Karpas-422 (cell line): ENCODE measurements around the gene DNAH5. TPM values are rescaled to one million over a fixed set of nuclear protein-coding genes. Genes with fewer than 3 reads are reported as not detected.
"Not testable (repeated sequence)": the region's sequence is repeated elsewhere in the genome, so short reads cannot be mapped to it uniquely, and the experiment has no call there.

Source experiments
- DNase-seq: peaks from one replicate; pipeline ENCODE4 v3.0.0-alpha.2; 2015
- H2AFZ ChIP-seq: fragments of 200-600 bp; sonication (generic); 2 replicates; pipeline ENCODE4 v1.6.1; 2014; ENCODE audit warnings: antibody characterized with exemption, low read length, mixed read lengths
- H3K27ac ChIP-seq: fragments of 200-600 bp; sonication (generic); 2 replicates; pipeline ENCODE4 v1.5.1; 2014; ENCODE audit warnings: mild to moderate bottlenecking, low read length, moderate library complexity
- H3K27me3 ChIP-seq: fragments of 200-600 bp; sonication (generic); 2 replicates; pipeline ENCODE4 v1.6.1; 2014; ENCODE audit warnings: low read length, mixed read lengths
- H3K36me3 ChIP-seq: fragments of 200-600 bp; sonication (generic); 2 replicates; pipeline ENCODE4 v1.6.1; 2014; ENCODE audit warnings: low read length, mixed read lengths; ENCODE audit not compliant: insufficient read depth
- H3K4me1 ChIP-seq: fragments of 200-600 bp; sonication (generic); 2 replicates; pipeline ENCODE4 v1.6.1; 2014; ENCODE audit warnings: mild to moderate bottlenecking, low read length, mixed read lengths
- H3K4me2 ChIP-seq: fragments of 200-600 bp; sonication (generic); 2 replicates; pipeline ENCODE4 v1.6.1; 2014; ENCODE audit warnings: low read length, low read depth, mild to moderate bottlenecking; ENCODE audit not compliant: poor library complexity, severe bottlenecking
- H3K4me3 ChIP-seq: fragments of 200-600 bp; sonication (generic); 2 replicates; pipeline ENCODE4 v1.5.1; 2014; ENCODE audit warnings: mild to moderate bottlenecking, antibody characterized with exemption, low read length, mixed read lengths
- H3K79me2 ChIP-seq: fragments of 200-600 bp; sonication (generic); 2 replicates; pipeline ENCODE4 v1.6.1; 2014; ENCODE audit warnings: mild to moderate bottlenecking, low read length, mixed read lengths
- H3K9ac ChIP-seq: fragments of 200-600 bp; sonication (generic); 2 replicates; pipeline ENCODE4 v1.6.0; 2014; ENCODE audit warnings: low read length
- H3K9me2 ChIP-seq: fragments of 200-600 bp; sonication (generic), shearing (Covaris generic); replicated peaks from 2 replicates; pipeline ENCODE4 v1.6.0; 2014; ENCODE audit warnings: mild to moderate bottlenecking, low read length, moderate library complexity; ENCODE audit not compliant: insufficient read depth
- H3K9me3 ChIP-seq: fragments of 300-700, 200-600 bp; sonication (generic); 2 replicates; pipeline ENCODE4 v1.6.1; 2014; ENCODE audit warnings: low read length, mixed read lengths
- H4K20me1 ChIP-seq: fragments of 200-600 bp; sonication (generic); 2 replicates; pipeline ENCODE4 v1.6.1; 2014; ENCODE audit warnings: mild to moderate bottlenecking, antibody characterized with exemption, low read length, low read depth; ENCODE audit not compliant: insufficient read depth
- total RNA-seq: library from RNA; depleted of rRNA; stranded (reverse); fragments of >200 nt; shearing (Covaris generic); gene quantifications from 2 replicates; pipeline ENCODE4 v1.2.3, GENCODE V29; 2014; ENCODE audit warnings: low replicate concordance

DNAH5 gene
- total RNA-seq, 1 experiment from 2014 or later: not detected

DNA sequence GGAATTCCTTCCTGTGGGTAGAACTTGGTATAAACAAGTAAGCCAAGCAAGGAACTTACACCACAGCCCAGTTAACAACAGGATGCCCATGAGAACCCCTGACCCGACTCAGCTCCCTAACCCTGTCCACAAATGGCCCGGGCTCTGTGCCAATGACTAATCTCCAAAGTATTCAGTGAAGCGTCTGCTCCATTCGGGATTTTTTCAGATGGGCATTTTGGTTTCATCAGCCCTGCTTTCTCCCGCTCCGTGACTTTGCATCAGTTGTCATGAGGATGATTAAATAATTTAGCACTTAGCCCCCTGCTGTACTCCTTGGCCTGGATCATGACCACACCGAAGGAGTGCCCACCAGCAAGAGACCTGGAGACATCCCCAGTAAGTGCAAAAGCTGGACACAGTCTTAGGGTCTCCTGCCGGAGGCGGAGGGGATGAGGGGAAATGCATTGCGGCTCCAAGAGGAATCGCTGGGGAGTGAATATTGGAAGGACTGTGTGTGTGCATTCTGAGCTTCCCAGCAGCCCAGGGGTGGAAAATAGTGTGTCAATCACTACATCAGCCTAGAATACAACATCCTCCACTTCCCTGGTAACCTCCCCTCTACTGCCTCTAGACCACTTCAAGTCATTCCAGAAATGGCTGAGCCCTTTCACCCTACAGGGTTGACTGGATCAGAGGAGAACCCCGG is 41.4 kb upstream of the DNAH5 start:
- peaks cover 3% of the 10 kb centered on the region; the same call in 1 of the 2 replicates for H3K9me3 ChIP-seq
- no peak overlapping the region for H3K9ac ChIP-seq
- H2AFZ ChIP-seq: no peak overlapping the region
- H3K9me2 ChIP-seq: no peaks in the 10 kb centered on the region
- no peak overlapping the region for H3K4me2 ChIP-seq
- no peaks in the 10 kb centered on the region for H3K36me3 ChIP-seq
- no peaks in the 10 kb centered on the region for H3K27me3 ChIP-seq
- no peaks in the 10 kb centered on the region for H3K79me2 ChIP-seq
- no peaks in the 10 kb centered on the region for H4K20me1 ChIP-seq
- H3K4me3 ChIP-seq: no peak overlapping the region
- no peak for DNase-seq
- H3K4me1 ChIP-seq: no peaks in the 10 kb centered on the region
- H3K27ac ChIP-seq: no peak overlapping the region

DNA sequence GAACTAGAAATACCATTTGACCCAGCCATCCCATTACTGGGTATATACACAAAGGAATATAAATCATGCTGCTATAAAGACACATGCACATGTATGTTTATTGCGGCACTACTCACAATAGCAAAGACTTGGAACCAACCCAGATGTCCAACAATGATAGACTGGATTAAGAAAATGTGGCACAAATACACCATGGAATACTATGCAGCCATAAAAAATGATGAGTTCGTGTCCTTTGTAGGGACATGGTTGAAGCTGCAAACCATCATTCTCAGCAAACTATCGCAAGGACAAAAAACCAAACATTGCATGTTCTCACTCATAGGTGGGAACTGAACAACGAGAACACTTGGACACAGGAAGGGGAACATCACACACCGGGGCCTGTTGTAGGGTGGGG is 40.4 kb upstream of the DNAH5 start:
- not testable (repeated sequence) for H3K4me2 ChIP-seq, H3K27me3 ChIP-seq, H3K4me1 ChIP-seq, DNase-seq, H3K79me2 ChIP-seq, H3K36me3 ChIP-seq, H2AFZ ChIP-seq, H4K20me1 ChIP-seq, H3K9ac ChIP-seq, H3K27ac ChIP-seq, H3K9me3 ChIP-seq, H3K4me3 ChIP-seq, H3K9me2 ChIP-seq

DNA sequence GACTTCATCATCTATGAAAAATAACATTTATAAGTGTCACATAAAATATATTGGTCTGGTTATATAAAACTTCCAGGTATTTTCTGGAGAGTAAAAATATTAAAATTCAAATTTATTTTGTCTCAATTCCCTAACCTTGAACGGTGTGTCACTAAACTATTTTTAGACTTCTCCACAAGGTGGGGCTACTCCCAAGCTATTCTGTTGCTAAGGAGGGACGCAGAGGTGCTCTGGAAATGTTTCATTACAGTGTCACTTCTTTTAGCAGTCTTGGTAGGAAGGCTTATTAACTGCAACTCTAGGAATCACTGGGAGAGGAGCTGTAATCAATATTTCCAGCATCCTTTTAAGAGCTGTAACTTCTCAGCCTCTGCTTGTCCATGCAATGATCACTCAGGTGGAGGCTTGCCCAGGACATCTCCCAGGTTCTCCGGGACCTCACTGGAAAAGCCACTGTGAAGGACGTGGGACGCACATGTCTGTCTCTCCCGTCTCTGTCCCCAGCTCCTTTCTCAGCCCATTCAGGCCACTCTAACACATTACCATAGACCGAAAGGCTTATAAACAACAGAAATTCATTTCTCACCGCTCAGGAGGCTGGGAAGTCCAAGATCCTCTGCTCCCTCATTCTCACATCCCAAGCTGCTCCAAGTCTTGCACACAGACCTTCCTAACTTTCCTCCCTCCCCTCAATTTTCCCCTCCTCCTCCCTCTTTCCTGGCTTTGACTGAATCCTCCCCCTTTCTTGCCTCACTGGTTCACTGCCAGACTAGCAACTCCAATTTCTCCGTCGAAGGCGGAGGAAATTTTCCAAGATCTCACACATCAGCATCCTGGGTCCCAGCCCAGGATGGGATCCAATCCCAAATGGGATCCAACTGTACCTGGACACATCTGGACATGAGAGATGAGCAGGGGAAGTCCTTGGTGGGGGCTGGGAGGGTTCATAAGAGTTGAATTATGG is 32.7 kb upstream of the DNAH5 start:
- Histone ChIP-seq H3K27ac (no peak overlapping the region), H2AFZ (no peak overlapping the region), H3K9me2 (no peaks in the 10 kb centered on the region), H4K20me1 (no peaks in the 10 kb centered on the region), H3K79me2 (no peaks in the 10 kb centered on the region), H3K36me3 (no peaks in the 10 kb centered on the region), H3K4me2 (no peak overlapping the region), H3K4me3 (no peak overlapping the region), H3K4me1 (no peaks in the 10 kb centered on the region), H3K9ac (no peak overlapping the region), H3K9me3 (peaks cover 11% of the 10 kb centered on the region), H3K27me3 (no peaks in the 10 kb centered on the region)
- DNase-seq: no peak

DNA sequence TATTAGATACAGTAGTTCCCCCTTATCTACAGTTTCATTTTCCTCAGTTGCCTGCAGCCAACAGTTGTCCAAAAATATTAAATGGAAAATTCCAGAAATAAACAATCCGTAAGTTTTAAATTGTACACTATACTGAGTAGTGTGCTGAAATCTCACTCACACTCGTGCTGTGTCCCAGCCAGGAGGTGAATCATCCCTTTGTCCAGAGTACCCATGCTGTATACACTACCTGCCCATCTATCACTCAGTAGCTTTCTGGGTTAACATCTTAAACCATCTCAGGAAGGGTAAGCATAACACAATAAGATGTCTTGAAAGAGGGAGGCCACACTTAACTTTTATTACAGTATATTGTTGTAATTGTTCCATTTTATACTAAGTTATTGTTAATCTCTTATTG is 31.7 kb upstream of the DNAH5 start:
- Histone ChIP-seq H3K4me1 (no peaks in the 10 kb centered on the region), H3K79me2 (no peaks in the 10 kb centered on the region), H3K27me3 (no peaks in the 10 kb centered on the region), H3K9ac (no peak overlapping the region), H3K9me3 (peaks cover 14% of the 10 kb centered on the region), H3K27ac (no peak overlapping the region), H3K4me3 (no peak overlapping the region), H3K36me3 (no peaks in the 10 kb centered on the region), H2AFZ (no peak overlapping the region), H3K9me2 (no peaks in the 10 kb centered on the region), H3K4me2 (no peak overlapping the region), H4K20me1 (no peaks in the 10 kb centered on the region)
- no peak for DNase-seq

DNA sequence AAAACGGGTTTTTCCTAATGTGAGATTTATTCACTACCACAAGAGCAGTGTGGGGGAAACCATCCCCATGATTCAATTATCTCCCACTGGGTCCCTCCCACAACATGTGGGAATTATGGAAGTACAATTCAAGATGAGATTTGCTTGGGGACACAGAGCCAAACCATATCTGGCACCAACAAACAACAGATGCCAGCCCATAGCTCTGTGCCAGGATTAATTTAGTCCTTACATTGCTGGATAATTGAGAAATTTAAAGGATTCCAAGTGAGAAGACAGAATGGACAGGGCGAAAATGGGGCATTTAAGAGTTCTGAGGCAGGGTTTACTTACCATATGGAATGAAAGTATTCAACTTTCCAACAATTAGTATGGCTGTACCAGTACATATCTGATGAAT is 30.8 kb upstream of the DNAH5 start:
- no peak for DNase-seq
- H3K9me3 ChIP-seq: peaks cover 7% of the 10 kb centered on the region
- no peak overlapping the region for H2AFZ ChIP-seq
- no peak overlapping the region for H3K4me2 ChIP-seq
- no peaks in the 10 kb centered on the region for H3K4me1 ChIP-seq
- no peaks in the 10 kb centered on the region for H3K36me3 ChIP-seq
- no peaks in the 10 kb centered on the region for H3K9me2 ChIP-seq
- no peaks in the 10 kb centered on the region for H3K79me2 ChIP-seq
- no peak overlapping the region for H3K9ac ChIP-seq
- H3K27ac ChIP-seq: no peak overlapping the region
- no peak overlapping the region for H3K4me3 ChIP-seq
- no peaks in the 10 kb centered on the region for H4K20me1 ChIP-seq
- H3K27me3 ChIP-seq: no peaks in the 10 kb centered on the region

DNA sequence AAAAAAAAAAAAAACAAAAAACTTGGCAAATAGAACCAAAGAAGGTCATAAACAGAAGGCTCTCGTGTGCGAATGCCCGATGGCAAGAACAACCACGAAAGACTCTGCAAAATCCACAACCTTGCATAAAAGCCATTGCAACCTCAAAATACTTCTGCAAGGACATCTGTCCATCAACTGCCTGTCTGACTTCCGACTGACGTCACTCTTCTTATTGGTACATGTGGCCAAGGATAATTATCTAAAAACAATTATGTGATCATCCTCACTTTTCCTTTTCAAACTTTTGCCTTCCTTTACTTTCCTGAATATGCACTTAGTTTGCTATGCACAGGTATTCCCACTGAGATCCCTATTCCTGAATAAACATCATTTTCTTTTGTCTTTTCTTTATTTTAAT is 29.2 kb upstream of the DNAH5 start:
- Histone ChIP-seq H3K36me3 (no peaks in the 10 kb centered on the region), H3K79me2 (no peaks in the 10 kb centered on the region), H3K4me1 (no peaks in the 10 kb centered on the region), H4K20me1 (no peaks in the 10 kb centered on the region), H2AFZ (no peak overlapping the region), H3K27ac (no peak overlapping the region), H3K4me3 (no peak overlapping the region), H3K9ac (no peak overlapping the region), H3K27me3 (no peaks in the 10 kb centered on the region), H3K9me3 (peaks cover 7% of the 10 kb centered on the region), H3K9me2 (no peaks in the 10 kb centered on the region), H3K4me2 (no peak overlapping the region)
- no peak for DNase-seq

DNA sequence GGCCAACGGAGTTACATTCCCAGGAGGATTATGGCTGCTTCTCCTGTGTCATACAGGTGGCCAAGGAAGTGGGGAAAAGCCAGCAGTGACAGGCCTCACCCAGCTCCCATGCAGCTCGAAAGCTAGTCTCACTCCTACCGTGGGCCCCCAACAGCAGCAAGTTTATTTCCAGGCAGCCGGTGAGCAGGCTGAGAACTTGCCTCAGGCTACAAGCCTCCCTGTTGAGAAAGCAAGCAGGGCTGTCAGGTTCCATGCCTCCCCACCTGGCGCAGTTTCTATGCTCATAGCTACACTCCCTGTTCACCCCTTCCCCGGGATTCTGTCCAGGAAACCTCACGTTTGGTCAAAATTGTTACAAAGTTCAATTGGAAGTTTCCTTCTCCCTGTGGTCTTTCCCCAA is 27.5 kb upstream of the DNAH5 start:
- H3K9me2 ChIP-seq: no peaks in the 10 kb centered on the region
- no peak overlapping the region for H3K9ac ChIP-seq
- H3K27me3 ChIP-seq: no peaks in the 10 kb centered on the region
- no peak overlapping the region for H3K4me2 ChIP-seq
- H2AFZ ChIP-seq: no peak overlapping the region
- H4K20me1 ChIP-seq: no peaks in the 10 kb centered on the region
- H3K4me1 ChIP-seq: no peaks in the 10 kb centered on the region
- no peaks in the 10 kb centered on the region for H3K36me3 ChIP-seq
- H3K4me3 ChIP-seq: no peak overlapping the region
- H3K79me2 ChIP-seq: no peaks in the 10 kb centered on the region
- DNase-seq: no peak
- no peak overlapping the region for H3K27ac ChIP-seq
- peaks cover 7% of the 10 kb centered on the region for H3K9me3 ChIP-seq

DNA sequence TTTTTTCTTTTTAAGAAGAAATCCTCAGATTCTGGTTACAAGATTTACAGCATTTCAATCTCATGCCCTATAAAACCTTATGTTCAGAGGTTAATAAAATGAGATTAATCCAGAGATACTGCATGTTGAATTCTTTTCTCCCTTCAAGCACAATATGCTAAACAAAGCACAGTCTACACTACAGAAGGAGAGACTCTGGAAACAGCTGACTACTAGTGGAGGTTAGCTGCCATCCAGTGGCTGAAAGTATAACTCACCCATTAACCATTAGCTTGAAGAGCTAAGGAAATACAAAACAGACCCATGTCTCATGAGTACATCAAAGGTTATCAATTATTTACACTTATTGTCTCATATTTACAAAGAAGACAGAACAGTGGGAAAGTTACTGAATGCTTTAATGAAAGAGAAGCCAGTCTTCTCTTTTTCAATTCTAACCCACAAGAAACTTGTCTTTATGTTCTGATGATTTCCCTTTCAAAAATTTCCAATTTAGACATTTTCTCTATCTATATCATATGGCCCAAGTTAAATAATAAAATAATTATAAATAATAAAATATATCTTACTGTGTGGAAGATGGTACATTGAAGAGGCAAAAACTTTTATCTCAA is 12.7 kb upstream of the DNAH5 start:
- H3K4me2 ChIP-seq: no peak overlapping the region
- H3K4me3 ChIP-seq: no peak overlapping the region
- H3K79me2 ChIP-seq: no peaks in the 10 kb centered on the region
- H3K9me3 ChIP-seq: 0 out of 2 replicates have a peak, but pooled peaks cover 4% of the 10 kb centered on the region
- no peaks in the 10 kb centered on the region for H3K36me3 ChIP-seq
- no peaks in the 10 kb centered on the region for H3K27me3 ChIP-seq
- DNase-seq: peak; percentile 72
- no peak overlapping the region for H3K9ac ChIP-seq
- no peaks in the 10 kb centered on the region for H3K4me1 ChIP-seq
- H2AFZ ChIP-seq: no peak overlapping the region
- no peaks in the 10 kb centered on the region for H4K20me1 ChIP-seq
- H3K27ac ChIP-seq: no peak overlapping the region
- H3K9me2 ChIP-seq: no peaks in the 10 kb centered on the region
